ENCODE results near the gene GUCY2C. TPM values are rescaled to one million over a fixed set of nuclear protein-coding genes. Genes with fewer than 3 reads are reported as not detected.

The GUCY2C gene
- total RNA-seq, 1 experiment from 2014 or later: 1.9 TPM

DNA sequence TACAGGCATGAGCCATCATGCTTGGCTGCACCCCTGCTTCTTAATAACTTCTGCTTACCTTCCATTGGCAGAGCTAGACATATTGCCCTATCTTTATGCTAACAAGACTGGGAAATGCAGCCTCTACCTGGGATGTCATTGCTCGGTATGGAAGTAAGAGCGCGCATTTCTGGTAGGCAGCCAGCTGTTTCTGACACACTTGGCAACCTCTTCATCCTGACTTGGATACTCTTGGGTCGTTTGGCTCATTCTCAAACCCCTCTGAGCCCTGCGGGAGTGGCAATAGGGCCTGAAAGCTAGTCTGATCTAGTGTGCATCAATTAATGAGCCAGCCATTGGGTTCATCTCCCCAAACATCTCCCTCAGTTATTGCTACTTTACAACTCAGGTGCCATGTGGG is 123.3 kb downstream of the GUCY2C start:
- Histone ChIP-seq H3K79me2 (ENCODE audit: insufficient read depth, low read length) (no peaks in the 10 kb centered on the region), H3K27me3 (ENCODE audit: insufficient read depth, low read length) (no peaks in the 10 kb centered on the region; the same call in 1 of the 2 replicates), H3K56ac (ENCODE audit: insufficient read length, low read depth, low read length) (no peak overlapping the region), H2BK15ac (ENCODE audit: low read depth, low read length) (no peak overlapping the region), H3K79me1 (ENCODE audit: insufficient read depth, low read depth, low read length, poor library complexity, severe bottlenecking) (no peaks in the 10 kb centered on the region), H3K27ac (ENCODE audit: insufficient read length, low read depth, low read length) (no peak overlapping the region), H3K23ac (ENCODE audit: insufficient read length, low read depth, low read length) (no peak overlapping the region), H4K5ac (ENCODE audit: insufficient read length, low read depth, low read length) (no peak overlapping the region), H2BK120ac (ENCODE audit: low read depth, low read length, poor library complexity, severe bottlenecking) (no peak overlapping the region), H4K8ac (replicated peaks; ENCODE audit: insufficient read length, low read depth, low read length) (no peak overlapping the region), H3K4ac (ENCODE audit: low read depth, low read length) (no peak overlapping the region), H3T11ph (ENCODE audit: low read length) (no peak overlapping the region), H3K4me2 (ENCODE audit: insufficient read depth, insufficient read length, low read length) (no peak overlapping the region), H2BK5ac (ENCODE audit: insufficient read length, low read length) (no peak overlapping the region), H4K91ac (ENCODE audit: insufficient read length, low read depth, low read length) (no peak overlapping the region), H3K4me1 (ENCODE audit: insufficient read depth, low read length) (peaks cover 6% of the 10 kb centered on the region; the same call in 1 of the 2 replicates), H2AK5ac (ENCODE audit: insufficient read length, low read length) (no peak overlapping the region), H2AFZ (ENCODE audit: low read length) (no peak overlapping the region), H3K9ac (ENCODE audit: extremely low read depth, insufficient read length, low read length) (no peak overlapping the region), H3K9me3 (ENCODE audit: control insufficient read depth, low read depth, low read length) (no peaks in the 10 kb centered on the region), H3K23me2 (ENCODE audit: insufficient read length, low read depth, low read length, poor library complexity, severe bottlenecking) (no peaks in the 10 kb centered on the region), H2BK12ac (ENCODE audit: insufficient read length, low read depth, low read length) (no peak overlapping the region), H4K20me1 (ENCODE audit: control insufficient read depth, insufficient read depth, insufficient read length) (no peaks in the 10 kb centered on the region), H3K14ac (ENCODE audit: insufficient read depth, low read length) (no peak overlapping the region), H3K18ac (ENCODE audit: insufficient read length, low read depth, low read length) (no peak overlapping the region), H2BK20ac (ENCODE audit: low read depth, low read length, poor library complexity, severe bottlenecking) (no peak overlapping the region)
- no peak for TF ChIP-seq CTCF (conservative IDR thresholded peaks at IDR 0.05)
- Mint-ChIP-seq H3K4me1 (peaks cover 5 to 17% of the 10 kb centered on the region in 2 experiments), H3K4me3 (no peak overlapping the region), H3K9me3 (no peaks in the 10 kb centered on the region), H3K36me3 (ENCODE audit: insufficient read depth in 1 of 3, low read depth in 3 of 3) (peaks cover 0 to 2% (median 0%) of the 10 kb centered on the region in 3 experiments; a peak in 1 of 7 replicates), H3K27me3 (ENCODE audit: low read depth) (peaks cover 7% of the 10 kb centered on the region), H3K27ac (no peak overlapping the region)
- no peak for DNase-seq
- no CpG with 5 or more reads among the region's 5 CpGs for WGBS (ENCODE audit: extremely low coverage, insufficient read length, low lambda C conversion rate)

All from H9 (cell line).